ENCODE results near the gene ICAM3.
"Not testable (repeated sequence)": the region's sequence is repeated elsewhere in the genome, so short reads cannot be mapped to it uniquely, and the experiment has no call there.

Gene ICAM3

GRCh38 chr19:10343495-10343894 lies 4.1 kb upstream of the ICAM3 start:
- no peaks in the 10 kb centered on the region for H3K36me3 ChIP-seq (ENCODE audit: insufficient read depth, low read length)
- no peak overlapping the region for H3K27ac ChIP-seq (ENCODE audit: low read depth, low read length)
- H3K9ac ChIP-seq (ENCODE audit: low read length), result no peak overlapping the region

GRCh38 chr19:10339977-10340376 lies 553 bp upstream of the ICAM3 start:
- no peak overlapping the region for H3K4me3 ChIP-seq (ENCODE audit: low read depth in 1 of 2, low read length in 2 of 2)
- H3K27me3 ChIP-seq (ENCODE audit: control insufficient read depth in 1 of 2, insufficient read depth in 2 of 2, low read length in 2 of 2), result no peaks in the 10 kb centered on the region
- no peaks in the 10 kb centered on the region for H3K36me3 ChIP-seq (ENCODE audit: insufficient read depth, low read length)
- H3K27ac ChIP-seq (ENCODE audit: low read depth, low read length), result no peak overlapping the region
- no peaks in the 10 kb centered on the region for H3K9me3 ChIP-seq (ENCODE audit: low read length)
- no peaks in the 10 kb centered on the region for H3K4me1 ChIP-seq (ENCODE audit: insufficient read depth, low read length)
- H3K9ac ChIP-seq (ENCODE audit: low read length), result no peak overlapping the region

More at GRCh38 chr19:10343495-10343894, 4.1 kb upstream of the ICAM3 start:
- Histone ChIP-seq H3K9me3 (ENCODE audit: low read length) (no peaks in the 10 kb centered on the region), H3K27me3 (ENCODE audit: control insufficient read depth in 1 of 2, insufficient read depth in 2 of 2, low read length in 2 of 2) (no peaks in the 10 kb centered on the region), H3K4me1 (ENCODE audit: insufficient read depth, low read length) (no peaks in the 10 kb centered on the region), H3K4me3 (ENCODE audit: low read depth in 1 of 2, low read length in 2 of 2) (no peak overlapping the region)

GRCh38 chr19:10338940-10339339 lies 484 bp downstream of the ICAM3 start:
- Histone ChIP-seq H3K36me3 (ENCODE audit: insufficient read depth, low read length) (no peaks in the 10 kb centered on the region), H3K4me1 (ENCODE audit: insufficient read depth, low read length) (peaks cover 5% of the 10 kb centered on the region), H3K9ac (ENCODE audit: low read length) (no peak overlapping the region), H3K4me3 (ENCODE audit: low read depth in 1 of 2, low read length in 2 of 2) (no peak overlapping the region), H3K27me3 (ENCODE audit: control insufficient read depth in 1 of 2, insufficient read depth in 2 of 2, low read length in 2 of 2) (no peaks in the 10 kb centered on the region), H3K27ac (ENCODE audit: low read depth, low read length) (no peak overlapping the region), H3K9me3 (ENCODE audit: low read length) (no peaks in the 10 kb centered on the region)

GRCh38 chr19:10336725-10337124 lies 2.7 kb downstream of the ICAM3 start:
- H3K27me3 ChIP-seq (ENCODE audit: control insufficient read depth in 1 of 2, insufficient read depth in 2 of 2, low read length in 2 of 2); H3K4me3 ChIP-seq (ENCODE audit: low read depth in 1 of 2, low read length in 2 of 2); H3K27ac ChIP-seq (ENCODE audit: low read depth, low read length); H3K9ac ChIP-seq (ENCODE audit: low read length); H3K9me3 ChIP-seq (ENCODE audit: low read length); H3K36me3 ChIP-seq (ENCODE audit: insufficient read depth, low read length): not testable (repeated sequence)
- peaks cover 21% of the 10 kb centered on the region for H3K4me1 ChIP-seq (ENCODE audit: insufficient read depth, low read length)

- no peaks in the 10 kb centered on the region for H3K9me3 ChIP-seq (ENCODE audit: low read length)
- no peaks in the 10 kb centered on the region for H3K27me3 ChIP-seq (ENCODE audit: control insufficient read depth in 1 of 2, insufficient read depth in 2 of 2, low read length in 2 of 2)
- H3K9ac ChIP-seq (ENCODE audit: low read length), result no peak overlapping the region
- peaks cover 23% of the 10 kb centered on the region for H3K4me1 ChIP-seq (ENCODE audit: insufficient read depth, low read length)
- no peak overlapping the region for H3K27ac ChIP-seq (ENCODE audit: low read depth, low read length)
- H3K36me3 ChIP-seq (ENCODE audit: insufficient read depth, low read length), result peaks cover under 1% of the 10 kb centered on the region
- H3K4me3 ChIP-seq (ENCODE audit: low read depth in 1 of 2, low read length in 2 of 2), result peak overlapping the region in 1 of 2 donors; percentile 78
Measured at GRCh38 chr19:10335352-10335985, 4.0 kb downstream of the ICAM3 start.

GRCh38 chr19:10334588-10335351 lies 4.7 kb downstream of the ICAM3 start:
- Histone ChIP-seq H3K27me3 (ENCODE audit: control insufficient read depth in 1 of 2, insufficient read depth in 2 of 2, low read length in 2 of 2) (no peaks in the 10 kb centered on the region), H3K4me3 (ENCODE audit: low read depth in 1 of 2, low read length in 2 of 2) (peak overlapping the region; percentile 24 to 78), H3K9me3 (ENCODE audit: low read length) (no peaks in the 10 kb centered on the region), H3K27ac (ENCODE audit: low read depth, low read length) (no peak overlapping the region), H3K9ac (ENCODE audit: low read length) (peak overlapping the region; percentile 20), H3K4me1 (ENCODE audit: insufficient read depth, low read length) (peaks cover 23% of the 10 kb centered on the region), H3K36me3 (ENCODE audit: insufficient read depth, low read length) (peaks cover 7% of the 10 kb centered on the region)

GRCh38 chr19:10333758-10334587 lies 5.5 kb downstream of the ICAM3 start:
- Histone ChIP-seq H3K27me3 (ENCODE audit: control insufficient read depth in 1 of 2, insufficient read depth in 2 of 2, low read length in 2 of 2) (no peaks in the 10 kb centered on the region), H3K36me3 (ENCODE audit: insufficient read depth, low read length) (peaks cover 15% of the 10 kb centered on the region), H3K4me3 (ENCODE audit: low read depth in 1 of 2, low read length in 2 of 2) (peak overlapping the region; percentile 24 to 78), H3K4me1 (ENCODE audit: insufficient read depth, low read length) (peaks cover 23% of the 10 kb centered on the region), H3K9ac (ENCODE audit: low read length) (peak overlapping the region; percentile 20), H3K9me3 (ENCODE audit: low read length) (no peaks in the 10 kb centered on the region), H3K27ac (ENCODE audit: low read depth, low read length) (peak overlapping the region; percentile 93)

GRCh38 chr19:10332965-10333757 lies 6.3 kb downstream of the ICAM3 start, which contains the start of gene RAVER1:
RAVER1 (minus strand) TSS chr19:10333529; CDS start chr19:10333507, 22 bp downstream.
- Histone ChIP-seq H3K4me1 (ENCODE audit: insufficient read depth, low read length) (peaks cover 23% of the 10 kb centered on the region), H3K27ac (ENCODE audit: low read depth, low read length) (peak within 1 kb of the TSS; percentile 93), H3K27me3 (ENCODE audit: control insufficient read depth in 1 of 2, insufficient read depth in 2 of 2, low read length in 2 of 2) (no peaks in the 10 kb centered on the region), H3K36me3 (ENCODE audit: insufficient read depth, low read length) (peaks cover 23% of the 10 kb centered on the region), H3K9ac (ENCODE audit: low read length) (peak within 1 kb of the TSS; percentile 65), H3K4me3 (ENCODE audit: low read depth in 1 of 2, low read length in 2 of 2) (peak within 1 kb of the TSS; percentile 78 to 97), H3K9me3 (ENCODE audit: low read length) (no peaks in the 10 kb centered on the region)

- H3K4me1 ChIP-seq (ENCODE audit: insufficient read depth, low read length), result peaks cover 23% of the 10 kb centered on the region
- H3K9ac ChIP-seq (ENCODE audit: low read length), result peak overlapping the region; percentile 65
- H3K27me3 ChIP-seq (ENCODE audit: control insufficient read depth in 1 of 2, insufficient read depth in 2 of 2, low read length in 2 of 2), result no peaks in the 10 kb centered on the region
- peaks cover 31% of the 10 kb centered on the region for H3K36me3 ChIP-seq (ENCODE audit: insufficient read depth, low read length)
- peak overlapping the region; percentile 93 for H3K27ac ChIP-seq (ENCODE audit: low read depth, low read length)
- peak overlapping the region; percentile 78 to 97 for H3K4me3 ChIP-seq (ENCODE audit: low read depth in 1 of 2, low read length in 2 of 2)
- no peaks in the 10 kb centered on the region for H3K9me3 ChIP-seq (ENCODE audit: low read length)
Measured at GRCh38 chr19:10332158-10332964, 7.1 kb downstream of the ICAM3 start.

GRCh38 chr19:10329555-10329954 lies 9.9 kb downstream of the ICAM3 start:
- H3K36me3 ChIP-seq (ENCODE audit: insufficient read depth, low read length), result peaks cover 37% of the 10 kb centered on the region
- H3K4me1 ChIP-seq (ENCODE audit: insufficient read depth, low read length), result peaks cover 23% of the 10 kb centered on the region
- H3K9me3 ChIP-seq (ENCODE audit: low read length), result no peaks in the 10 kb centered on the region
- H3K27me3 ChIP-seq (ENCODE audit: control insufficient read depth in 1 of 2, insufficient read depth in 2 of 2, low read length in 2 of 2), result no peaks in the 10 kb centered on the region
- H3K27ac ChIP-seq (ENCODE audit: low read depth, low read length), result no peak overlapping the region
- no peak overlapping the region for H3K4me3 ChIP-seq (ENCODE audit: low read depth in 1 of 2, low read length in 2 of 2)
- no peak overlapping the region for H3K9ac ChIP-seq (ENCODE audit: low read length)

Data from muscle layer of colon (tissue), 2 donors.